Ishikawa (cell line): Measurements from ENCODE around the gene JARID2.

Experiments used
- EGR1 ChIP-seq: IDR thresholded peaks from 2 replicates; pipeline ENCODE4 v1.6.1; 2012
- EP300 ChIP-seq: IDR thresholded peaks from 2 replicates; pipeline ENCODE4 v1.6.1; 2012; ENCODE audit warnings: borderline replicate concordance
- FOXM1 ChIP-seq: IDR thresholded peaks from 2 replicates; pipeline ENCODE4 v1.6.1; 2012; ENCODE audit warnings: low read depth, borderline replicate concordance
- NFIC ChIP-seq: IDR thresholded peaks from 2 replicates; pipeline ENCODE4 v1.6.1; 2012
- REST ChIP-seq: IDR thresholded peaks from 2 replicates; pipeline ENCODE4 v1.6.1; 2012; ENCODE audit warnings: low read depth, mild to moderate bottlenecking
- TAF1 ChIP-seq: IDR thresholded peaks from 2 replicates; pipeline ENCODE4 v1.6.1; 2012; ENCODE audit warnings: low read depth, mild to moderate bottlenecking
- USF1 ChIP-seq: IDR thresholded peaks from 2 replicates; pipeline ENCODE4 v1.6.1; 2012

The JARID2 gene

GRCh38 chr6:15570171-15570570 is 324.3 kb downstream of the JARID2 start:
- TF ChIP-seq FOXM1 = no peak
- TF ChIP-seq TAF1 = no peak
- TF ChIP-seq USF1 = no peak
- TF ChIP-seq EGR1 = no peak
- no peak for TF ChIP-seq NFIC
- TF ChIP-seq EP300 = no peak
- TF ChIP-seq REST = no peak
